Neutrophil (primary cell): ENCODE results near the gene DPYD.

ENCODE experiments used
- H3K27ac ChIP-seq: fragments of 200-600 bp; sonication (generic); 2 replicates; pipeline ENCODE4 v1.5.1; 2016; ENCODE audit warnings: mild to moderate bottlenecking, moderate library complexity
- H3K27me3 ChIP-seq: fragments of 200-600 bp; sonication (generic); 2 replicates; pipeline ENCODE4 v1.6.0; 2016; ENCODE audit warnings: mild to moderate bottlenecking
- H3K36me3 ChIP-seq: fragments of 200-600 bp; sonication (generic); 2 replicates; pipeline ENCODE4 v1.5.1; 2017
- H3K4me1 ChIP-seq, 2 experiments: fragments of 200-600 bp in 1 of 2; sonication (generic) in 1 of 2; 1 replicate in 1 of 2; 2 replicates in 1 of 2; pipeline versions ENCODE4 v1.5.1 to v1.6.1; 2013 to 2016; ENCODE audit warnings: low read depth in 1 of 2, low read length in 1 of 2, mild to moderate bottlenecking in 1 of 2, moderate library complexity in 1 of 2; ENCODE audit not compliant: control insufficient read depth in 1 of 2, insufficient read depth in 1 of 2
- H3K4me3 ChIP-seq, 2 experiments: fragments of 200-600 bp in 1 of 2; sonication (generic) in 1 of 2; 1 replicate in 1 of 2; 2 replicates in 1 of 2; pipeline ENCODE4 v1.5.1; 2013 to 2016; ENCODE audit warnings: low read depth in 1 of 2, low read length in 1 of 2, mild to moderate bottlenecking in 1 of 2, moderate library complexity in 1 of 2
- H3K9me3 ChIP-seq: fragments of 200-600 bp; sonication (generic); 2 replicates; pipeline ENCODE4 v1.5.1; 2016
- CTCF ChIP-seq: fragments of 200-600 bp; sonication (generic); IDR thresholded peaks from 2 replicates; pipeline ENCODE4 v1.5.1; 2016; ENCODE audit warnings: antibody characterized with exemption

Gene DPYD

GRCh38 chr1:97070376-97070775 is 850.5 kb downstream of the DPYD start:
- H3K9me3 ChIP-seq: no peaks in the 10 kb centered on the region
- H3K36me3 ChIP-seq: no peaks in the 10 kb centered on the region
- no peak for TF ChIP-seq CTCF
- H3K27me3 ChIP-seq: no peaks in the 10 kb centered on the region
- no peak overlapping the region for H3K4me3 ChIP-seq
- no peak overlapping the region for H3K27ac ChIP-seq
- no peaks in the 10 kb centered on the region for H3K4me1 ChIP-seq

GRCh38 chr1:97069312-97069711 is 851.5 kb downstream of the DPYD start:
- Histone ChIP-seq H3K4me3 (no peak overlapping the region), H3K36me3 (no peaks in the 10 kb centered on the region), H3K9me3 (no peaks in the 10 kb centered on the region), H3K27ac (no peak overlapping the region), H3K27me3 (no peaks in the 10 kb centered on the region), H3K4me1 (no peaks in the 10 kb centered on the region)
- TF ChIP-seq CTCF: no peak

GRCh38 chr1:97066860-97067259 is 854.0 kb downstream of the DPYD start:
- Histone ChIP-seq H3K27me3 (no peaks in the 10 kb centered on the region), H3K9me3 (no peaks in the 10 kb centered on the region), H3K4me3 (no peak overlapping the region), H3K4me1 (no peaks in the 10 kb centered on the region), H3K36me3 (no peaks in the 10 kb centered on the region), H3K27ac (no peak overlapping the region)
- no peak for TF ChIP-seq CTCF

GRCh38 chr1:97063532-97063931 is 857.3 kb downstream of the DPYD start:
- TF ChIP-seq CTCF: no peak
- Histone ChIP-seq H3K27me3 (no peaks in the 10 kb centered on the region), H3K36me3 (no peaks in the 10 kb centered on the region), H3K27ac (no peak overlapping the region), H3K9me3 (no peaks in the 10 kb centered on the region), H3K4me3 (no peak overlapping the region), H3K4me1 (no peaks in the 10 kb centered on the region)

- Histone ChIP-seq H3K27ac (no peak overlapping the region), H3K9me3 (no peaks in the 10 kb centered on the region), H3K27me3 (no peaks in the 10 kb centered on the region), H3K36me3 (no peaks in the 10 kb centered on the region), H3K4me1 (no peaks in the 10 kb centered on the region), H3K4me3 (no peak overlapping the region)
- TF ChIP-seq CTCF: no peak
Measured at GRCh38 chr1:97061604-97062003, 859.2 kb downstream of the DPYD start.

- no peak for TF ChIP-seq CTCF
- no peaks in the 10 kb centered on the region for H3K27me3 ChIP-seq
- no peak overlapping the region for H3K27ac ChIP-seq
- H3K4me3 ChIP-seq: no peak overlapping the region
- H3K4me1 ChIP-seq: no peaks in the 10 kb centered on the region
- H3K36me3 ChIP-seq: no peaks in the 10 kb centered on the region
- no peaks in the 10 kb centered on the region for H3K9me3 ChIP-seq
Measured at GRCh38 chr1:97056386-97056785, 864.4 kb downstream of the DPYD start.
